Astrocyte (in vitro differentiated cells and primary cell): Measurements from ENCODE around the gene SLC9A5. TPM values are rescaled to one million over a fixed set of nuclear protein-coding genes. Genes with fewer than 3 reads are reported as not detected.

Experiments used
- DNase-seq: peaks from one replicate; pipeline ENCODE4 v3.0.0-alpha.2; 2010; ENCODE audit warnings: low read depth
- FAIRE-seq: peaks from 2 replicates; lab custom pipeline; 2011; peaks lifted over from hg19 to GRCh38; lab: Jason Lieb, UNC
- H2AFZ ChIP-seq: 2 replicates; pipeline ENCODE4 v1.6.0; 2012; ENCODE audit warnings: low read depth, low read length, inconsistent platforms
- H3K27ac ChIP-seq: 2 replicates; pipeline ENCODE4 v1.5.1; 2011; ENCODE audit warnings: low read depth, low read length, inconsistent platforms
- H3K27me3 ChIP-seq: 2 replicates; pipeline ENCODE4 v1.6.0; 2011; ENCODE audit warnings: low read length, inconsistent platforms; ENCODE audit not compliant: insufficient read depth
- H3K36me3 ChIP-seq: 2 replicates; pipeline ENCODE4 v1.5.1; 2011; ENCODE audit warnings: low read length, inconsistent platforms; ENCODE audit not compliant: insufficient read depth
- H3K4me1 ChIP-seq: 2 replicates; pipeline ENCODE4 v1.5.1; 2011; ENCODE audit warnings: low read length, inconsistent platforms; ENCODE audit not compliant: insufficient read depth
- H3K4me2 ChIP-seq: 2 replicates; pipeline ENCODE4 v1.6.0; 2012; ENCODE audit warnings: low read length, inconsistent platforms
- H3K4me3 ChIP-seq: 2 replicates; pipeline ENCODE4 v1.5.1; 2011; ENCODE audit warnings: low read depth, mild to moderate bottlenecking, low read length, inconsistent platforms; ENCODE audit not compliant: insufficient read depth
- H3K79me2 ChIP-seq: 2 replicates; pipeline ENCODE4 v1.6.0; 2012; ENCODE audit warnings: mild to moderate bottlenecking, low read length, inconsistent platforms; ENCODE audit not compliant: insufficient read depth
- H3K9ac ChIP-seq: 2 replicates; pipeline ENCODE4 v1.6.0; 2012; ENCODE audit warnings: mild to moderate bottlenecking, low read length, inconsistent platforms
- H3K9me3 ChIP-seq: 2 replicates; pipeline ENCODE4 v1.5.1; 2012; ENCODE audit warnings: low read depth, mild to moderate bottlenecking, low read length, inconsistent platforms; ENCODE audit not compliant: insufficient read depth
- H4K20me1 ChIP-seq: 2 replicates; pipeline ENCODE4 v1.6.0; 2012; ENCODE audit warnings: low read length, inconsistent platforms; ENCODE audit not compliant: insufficient read depth
- H3K27ac Mint-ChIP-seq: one replicate; pipeline ENCODE4 v1.8.0; 2021; ENCODE audit warnings: mild to moderate bottlenecking, mixed read lengths; ENCODE audit not compliant: unreplicated experiment
- H3K27me3 Mint-ChIP-seq: one replicate; pipeline ENCODE4 v1.8.0; 2021; ENCODE audit warnings: low read depth, mixed read lengths; ENCODE audit not compliant: unreplicated experiment
- H3K36me3 Mint-ChIP-seq: one replicate; pipeline ENCODE4 v1.8.0; 2021; ENCODE audit warnings: low read depth, mixed read lengths; ENCODE audit not compliant: unreplicated experiment
- H3K4me1 Mint-ChIP-seq: one replicate; pipeline ENCODE4 v1.8.0; 2021; ENCODE audit warnings: low read depth, mixed read lengths; ENCODE audit not compliant: unreplicated experiment
- H3K4me3 Mint-ChIP-seq: one replicate; pipeline ENCODE4 v1.8.0; 2021; ENCODE audit warnings: mild to moderate bottlenecking, moderate library complexity, mixed read lengths; ENCODE audit not compliant: unreplicated experiment
- H3K9me3 Mint-ChIP-seq: one replicate; pipeline ENCODE4 v1.8.0; 2021; ENCODE audit warnings: mild to moderate bottlenecking, mixed read lengths; ENCODE audit not compliant: unreplicated experiment
- EZH2 ChIP-seq: IDR thresholded peaks from 2 replicates; pipeline ENCODE4 v1.6.1; 2012; ENCODE audit warnings: mild to moderate bottlenecking, low read length, inconsistent platforms; ENCODE audit not compliant: insufficient read depth
- total RNA-seq: library from RNA; stranded (reverse); gene quantifications from 2 replicates; pipeline ENCODE4 v1.2.1, GENCODE V29; 2021
- TF ChIP-seq, protein P1 (sequence below): IDR thresholded peaks from 2 replicates; pipeline ENCODE4 v1.5.1; 2011; ENCODE audit warnings: low read depth, mild to moderate bottlenecking, inconsistent platforms, low read length, moderate library complexity; ENCODE audit not compliant: insufficient read depth

The SLC9A5 gene
- total RNA-seq, 1 donor from 2014 or later, result 2.5 TPM

DNA sequence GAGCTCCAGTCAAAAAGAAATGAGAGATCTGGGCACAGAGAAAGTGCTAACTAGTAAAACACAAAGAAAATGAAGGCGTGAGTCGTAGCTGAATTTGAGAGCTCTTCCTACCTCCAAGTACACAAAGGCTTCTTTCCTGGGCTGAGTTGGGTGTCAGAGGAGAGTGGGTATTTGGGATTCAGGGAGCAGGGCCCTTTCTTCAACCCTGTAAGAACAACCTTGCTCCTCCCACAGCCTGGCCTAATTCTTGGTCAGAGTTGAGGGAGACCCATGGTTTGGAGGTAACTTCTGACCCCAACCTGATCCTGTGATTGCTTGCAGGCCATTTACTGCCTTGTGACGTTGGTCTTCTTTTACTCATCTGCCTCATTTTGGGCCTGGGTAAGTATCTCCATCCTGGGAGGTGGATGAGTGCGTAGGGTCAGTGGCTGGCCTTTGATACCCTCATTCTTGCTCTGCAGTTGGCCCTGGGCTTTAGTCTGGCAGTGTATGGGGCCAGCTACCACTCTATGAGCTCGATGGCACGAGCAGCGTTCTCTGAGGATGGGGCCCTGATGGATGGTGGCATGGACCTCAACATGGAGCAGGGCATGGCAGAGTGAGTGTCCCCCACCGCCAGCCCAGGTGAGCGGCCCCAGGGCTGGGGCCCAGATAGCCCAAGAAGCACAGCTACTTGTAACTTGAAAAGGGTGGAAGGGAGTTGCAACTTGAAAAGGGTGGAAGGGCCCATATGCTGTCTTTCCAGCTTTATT, 20.6 kb upstream of the SLC9A5 start:
- Histone ChIP-seq H3K36me3 (peaks cover 35% of the 10 kb centered on the region), H3K9ac (peak overlapping the region; percentile 96), H3K4me2 (peak overlapping the region; percentile 94), H3K27ac (no peak overlapping the region), H3K4me3 (peak overlapping the region; percentile 92), H4K20me1 (peaks cover 31% of the 10 kb centered on the region), H3K27me3 (no peaks in the 10 kb centered on the region), H3K9me3 (no peaks in the 10 kb centered on the region), H3K4me1 (peaks cover 20% of the 10 kb centered on the region), H2AFZ (no peak overlapping the region), H3K79me2 (peaks cover 50% of the 10 kb centered on the region)
- Mint-ChIP-seq H3K4me1 (peaks cover 3% of the 10 kb centered on the region), H3K27ac (peak overlapping the region; percentile 98), H3K9me3 (no peaks in the 10 kb centered on the region), H3K27me3 (no peaks in the 10 kb centered on the region), H3K4me3 (peak overlapping the region; percentile 99), H3K36me3 (peaks cover 7% of the 10 kb centered on the region)
- TF ChIP-seq, protein P1, sequence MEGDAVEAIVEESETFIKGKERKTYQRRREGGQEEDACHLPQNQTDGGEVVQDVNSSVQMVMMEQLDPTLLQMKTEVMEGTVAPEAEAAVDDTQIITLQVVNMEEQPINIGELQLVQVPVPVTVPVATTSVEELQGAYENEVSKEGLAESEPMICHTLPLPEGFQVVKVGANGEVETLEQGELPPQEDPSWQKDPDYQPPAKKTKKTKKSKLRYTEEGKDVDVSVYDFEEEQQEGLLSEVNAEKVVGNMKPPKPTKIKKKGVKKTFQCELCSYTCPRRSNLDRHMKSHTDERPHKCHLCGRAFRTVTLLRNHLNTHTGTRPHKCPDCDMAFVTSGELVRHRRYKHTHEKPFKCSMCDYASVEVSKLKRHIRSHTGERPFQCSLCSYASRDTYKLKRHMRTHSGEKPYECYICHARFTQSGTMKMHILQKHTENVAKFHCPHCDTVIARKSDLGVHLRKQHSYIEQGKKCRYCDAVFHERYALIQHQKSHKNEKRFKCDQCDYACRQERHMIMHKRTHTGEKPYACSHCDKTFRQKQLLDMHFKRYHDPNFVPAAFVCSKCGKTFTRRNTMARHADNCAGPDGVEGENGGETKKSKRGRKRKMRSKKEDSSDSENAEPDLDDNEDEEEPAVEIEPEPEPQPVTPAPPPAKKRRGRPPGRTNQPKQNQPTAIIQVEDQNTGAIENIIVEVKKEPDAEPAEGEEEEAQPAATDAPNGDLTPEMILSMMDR, result no peak
- TF ChIP-seq EZH2, result no peak
- DNase-seq, result no peak
- no peak for FAIRE-seq

DNA sequence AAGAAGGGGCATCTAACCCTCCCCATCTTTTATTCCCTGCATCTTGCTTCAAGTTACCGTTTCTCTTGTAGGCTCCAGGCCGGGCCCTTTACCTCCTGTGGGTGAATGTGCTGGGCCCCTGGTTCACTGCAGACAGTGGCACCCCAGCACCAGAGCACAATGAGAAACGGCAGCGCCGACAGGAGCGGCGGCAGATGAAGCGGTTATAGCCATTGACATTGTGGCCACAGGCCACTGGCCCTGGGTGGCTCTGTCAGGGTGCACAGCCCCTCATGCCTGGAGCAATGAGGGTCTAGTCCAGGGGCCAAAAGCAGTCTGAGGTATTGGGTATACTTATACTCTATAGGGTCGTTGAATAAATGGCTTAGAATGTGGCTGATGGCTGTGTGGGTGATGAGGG, 19.9 kb upstream of the SLC9A5 start:
- TF ChIP-seq EZH2, result no peak
- TF ChIP-seq, protein P1, result no peak
- Mint-ChIP-seq H3K4me3 (peak overlapping the region; percentile 69), H3K27ac (peak overlapping the region; percentile 41), H3K9me3 (no peaks in the 10 kb centered on the region), H3K36me3 (peaks cover 7% of the 10 kb centered on the region), H3K4me1 (peaks cover 3% of the 10 kb centered on the region), H3K27me3 (no peaks in the 10 kb centered on the region)
- H3K27ac ChIP-seq, result no peak overlapping the region
- H3K9ac ChIP-seq, result no peak overlapping the region
- no peak overlapping the region for H3K4me3 ChIP-seq
- peaks cover 50% of the 10 kb centered on the region for H3K79me2 ChIP-seq
- DNase-seq, result no peak
- H3K27me3 ChIP-seq, result no peaks in the 10 kb centered on the region
- H3K4me1 ChIP-seq, result peaks cover 20% of the 10 kb centered on the region
- H3K4me2 ChIP-seq, result no peak overlapping the region
- H4K20me1 ChIP-seq, result peaks cover 31% of the 10 kb centered on the region
- H3K9me3 ChIP-seq, result no peaks in the 10 kb centered on the region
- H3K36me3 ChIP-seq, result peaks cover 35% of the 10 kb centered on the region
- no peak for FAIRE-seq
- no peak overlapping the region for H2AFZ ChIP-seq
